Activated T-cell treated with anti-CD3 and anti-CD28 coated beads, Interleukin-2, amount 50 U/mL, for 24 hours (primary cell): ENCODE results near the gene TTC9.
A peak's percentile ranks its signal among the peaks of the same experiment; 100 is the strongest.

Experiments used
- DNase-seq: peaks from one replicate; pipeline ENCODE4 v3.0.0-alpha.2; 2020
- H3K27ac Mint-ChIP-seq: 2 replicates; pipeline ENCODE4 v1.8.0; 2020; ENCODE audit warnings: mild to moderate bottlenecking, mixed read lengths
- H3K27me3 Mint-ChIP-seq: 2 replicates; pipeline ENCODE4 v1.8.0; 2020; ENCODE audit warnings: mixed read lengths
- H3K36me3 Mint-ChIP-seq: 2 replicates; pipeline ENCODE4 v1.8.0; 2020; ENCODE audit warnings: low read depth, mixed read lengths
- H3K4me1 Mint-ChIP-seq: 2 replicates; pipeline ENCODE4 v1.8.0; 2020; ENCODE audit warnings: low read depth, mixed read lengths
- H3K4me3 Mint-ChIP-seq: 2 replicates; pipeline ENCODE4 v1.8.0; 2020; ENCODE audit warnings: mild to moderate bottlenecking, moderate library complexity, mixed read lengths
- H3K9me3 Mint-ChIP-seq: 2 replicates; pipeline ENCODE4 v1.8.0; 2020; ENCODE audit warnings: mixed read lengths

TTC9 gene

GRCh38 chr14:70631948-70632347 is 9.8 kb upstream of the TTC9 start:
- no peak for DNase-seq
- H3K36me3 Mint-ChIP-seq, result no peaks in the 10 kb centered on the region
- no peaks in the 10 kb centered on the region for H3K27me3 Mint-ChIP-seq
- H3K9me3 Mint-ChIP-seq, result peaks cover 14% of the 10 kb centered on the region
- H3K4me1 Mint-ChIP-seq, result peaks cover 10% of the 10 kb centered on the region
- H3K4me3 Mint-ChIP-seq, result no peak overlapping the region
- no peak overlapping the region for H3K27ac Mint-ChIP-seq

- no peak for DNase-seq
- H3K27ac Mint-ChIP-seq, result peak overlapping the region; percentile 52
These were observed 5.6 kb upstream of the TTC9 start for GRCh38 chr14:70635971-70636595.

GRCh38 chr14:70638416-70638815 is 3.3 kb upstream of the TTC9 start:
- no peak overlapping the region for H3K4me3 Mint-ChIP-seq
- peaks cover 32% of the 10 kb centered on the region for H3K4me1 Mint-ChIP-seq
- no peak overlapping the region for H3K27ac Mint-ChIP-seq
- H3K9me3 Mint-ChIP-seq, result peaks cover 8% of the 10 kb centered on the region
- DNase-seq, result no peak
- no peaks in the 10 kb centered on the region for H3K27me3 Mint-ChIP-seq
- H3K36me3 Mint-ChIP-seq, result peaks cover 14% of the 10 kb centered on the region

More at GRCh38 chr14:70635971-70636595, 5.6 kb upstream of the TTC9 start:
- Mint-ChIP-seq H3K4me3 (no peak overlapping the region), H3K4me1 (peaks cover 24% of the 10 kb centered on the region), H3K9me3 (peaks cover 8% of the 10 kb centered on the region), H3K27me3 (no peaks in the 10 kb centered on the region), H3K36me3 (peaks cover 2% of the 10 kb centered on the region)

- peak overlapping the region; percentile 94 for H3K4me3 Mint-ChIP-seq
- DNase-seq, result peak; percentile 70
- no peaks in the 10 kb centered on the region for H3K27me3 Mint-ChIP-seq
- peak overlapping the region; percentile 92 for H3K27ac Mint-ChIP-seq
- H3K4me1 Mint-ChIP-seq, result peaks cover 52% of the 10 kb centered on the region
- peaks cover 14% of the 10 kb centered on the region for H3K36me3 Mint-ChIP-seq
- peaks cover 4% of the 10 kb centered on the region for H3K9me3 Mint-ChIP-seq
These were observed 673 bp upstream of the TTC9 start for GRCh38 chr14:70640938-70641547.

- peak overlapping the region; percentile 91 for H3K27ac Mint-ChIP-seq
- H3K27me3 Mint-ChIP-seq, result no peaks in the 10 kb centered on the region
- H3K36me3 Mint-ChIP-seq, result peaks cover 14% of the 10 kb centered on the region
- peaks cover 58% of the 10 kb centered on the region for H3K4me1 Mint-ChIP-seq
- DNase-seq, result peak; percentile 72
- H3K9me3 Mint-ChIP-seq, result no peaks in the 10 kb centered on the region
- H3K4me3 Mint-ChIP-seq, result peak overlapping the region; percentile 90
These were observed 853 bp downstream of the TTC9 start for GRCh38 chr14:70642303-70643235.

- no peak for DNase-seq
- Mint-ChIP-seq H3K27me3 (no peaks in the 10 kb centered on the region), H3K9me3 (no peaks in the 10 kb centered on the region), H3K4me1 (peaks cover 67% of the 10 kb centered on the region), H3K27ac (peak overlapping the region; percentile 91), H3K36me3 (peaks cover 14% of the 10 kb centered on the region), H3K4me3 (peak overlapping the region; percentile 90)
These were observed 2.3 kb downstream of the TTC9 start for GRCh38 chr14:70643967-70644366.

- Mint-ChIP-seq H3K4me3 (no peak overlapping the region), H3K27ac (peak overlapping the region; percentile 70), H3K9me3 (no peaks in the 10 kb centered on the region), H3K27me3 (no peaks in the 10 kb centered on the region), H3K36me3 (peaks cover 21% of the 10 kb centered on the region), H3K4me1 (peaks cover 78% of the 10 kb centered on the region)
- DNase-seq, result no peak
These were observed 4.2 kb downstream of the TTC9 start for GRCh38 chr14:70645892-70646291.

GRCh38 chr14:70646705-70647104 is 5.0 kb downstream of the TTC9 start:
- Mint-ChIP-seq H3K4me1 (peaks cover 82% of the 10 kb centered on the region), H3K27me3 (no peaks in the 10 kb centered on the region), H3K4me3 (no peak overlapping the region), H3K9me3 (no peaks in the 10 kb centered on the region), H3K27ac (peak overlapping the region; percentile 70), H3K36me3 (peaks cover 21% of the 10 kb centered on the region)
- DNase-seq, result no peak

- Mint-ChIP-seq H3K4me1 (peaks cover 93% of the 10 kb centered on the region), H3K9me3 (no peaks in the 10 kb centered on the region)
These were observed 6.6 kb downstream of the TTC9 start for GRCh38 chr14:70648346-70648745.

GRCh38 chr14:70649803-70650202 is 8.1 kb downstream of the TTC9 start:
- H3K4me1 Mint-ChIP-seq, result peaks cover 92% of the 10 kb centered on the region

More at GRCh38 chr14:70648346-70648745, 6.6 kb downstream of the TTC9 start:
- Mint-ChIP-seq H3K27ac (no peak overlapping the region), H3K4me3 (no peak overlapping the region), H3K36me3 (peaks cover 17% of the 10 kb centered on the region), H3K27me3 (no peaks in the 10 kb centered on the region)
- DNase-seq, result no peak

GRCh38 chr14:70651522-70651921 is 9.8 kb downstream of the TTC9 start:
- Mint-ChIP-seq H3K36me3 (peaks cover 20% of the 10 kb centered on the region), H3K27ac (peak overlapping the region; percentile 84), H3K27me3 (no peaks in the 10 kb centered on the region), H3K4me3 (no peak overlapping the region), H3K4me1 (peaks cover 91% of the 10 kb centered on the region), H3K9me3 (no peaks in the 10 kb centered on the region)
- DNase-seq, result no peak

More at GRCh38 chr14:70649803-70650202, 8.1 kb downstream of the TTC9 start:
- H3K27ac Mint-ChIP-seq, result peak overlapping the region; percentile 56
- no peaks in the 10 kb centered on the region for H3K27me3 Mint-ChIP-seq
- no peak for DNase-seq
- H3K36me3 Mint-ChIP-seq, result peaks cover 20% of the 10 kb centered on the region
- H3K4me3 Mint-ChIP-seq, result no peak overlapping the region
- H3K9me3 Mint-ChIP-seq, result no peaks in the 10 kb centered on the region

- Mint-ChIP-seq H3K36me3 (peaks cover 20% of the 10 kb centered on the region), H3K27me3 (no peaks in the 10 kb centered on the region), H3K27ac (peak overlapping the region; percentile 61), H3K4me3 (no peak overlapping the region), H3K4me1 (peaks cover 92% of the 10 kb centered on the region), H3K9me3 (no peaks in the 10 kb centered on the region)
- DNase-seq, result no peak
These were observed 11.2 kb downstream of the TTC9 start for GRCh38 chr14:70652871-70653270.

GRCh38 chr14:70653662-70654061 is 11.9 kb downstream of the TTC9 start:
- Mint-ChIP-seq H3K27me3 (no peaks in the 10 kb centered on the region), H3K27ac (peak overlapping the region; percentile 59), H3K4me1 (peaks cover 92% of the 10 kb centered on the region), H3K9me3 (no peaks in the 10 kb centered on the region), H3K4me3 (no peak overlapping the region), H3K36me3 (peaks cover 20% of the 10 kb centered on the region)
- DNase-seq, result no peak

- H3K4me3 Mint-ChIP-seq, result peak overlapping the region; percentile 79
- DNase-seq, result no peak
- no peaks in the 10 kb centered on the region for H3K27me3 Mint-ChIP-seq
- peak overlapping the region; percentile 98 for H3K27ac Mint-ChIP-seq
- peaks cover 20% of the 10 kb centered on the region for H3K36me3 Mint-ChIP-seq
- H3K9me3 Mint-ChIP-seq, result no peaks in the 10 kb centered on the region
- H3K4me1 Mint-ChIP-seq, result peaks cover 92% of the 10 kb centered on the region
These were observed 12.9 kb downstream of the TTC9 start for GRCh38 chr14:70654632-70655031.
